GM12878 (cell line): Measurements from ENCODE around the gene EPOP.

Experiments
- ASH2L ChIP-seq: fragments of 300-600, 200-600 bp; sonication (generic); IDR thresholded peaks from 2 replicates; pipeline ENCODE4 v1.6.1; 2017; ENCODE audit warnings: low read depth, mild to moderate bottlenecking, borderline replicate concordance
- CEBPB ChIP-seq, 2 experiments: fragments of 150-350 bp in 1 of 2; IDR thresholded peaks; 2 replicates each; pipeline ENCODE4 v1.6.1; 2012 to 2014; ENCODE audit warnings: low read depth in 2 of 2, low read length in 2 of 2, borderline replicate concordance in 1 of 2, inconsistent platforms in 1 of 2
- FOXM1 ChIP-seq: IDR thresholded peaks from 2 replicates; pipeline ENCODE4 v1.6.1; 2012; ENCODE audit warnings: low read depth, mild to moderate bottlenecking, inconsistent platforms, low read length, moderate library complexity
- HDAC2 ChIP-seq: fragments of 200-600 bp; sonication (generic); IDR thresholded peaks from 2 replicates; pipeline ENCODE4 v1.6.1; 2017
- NRF1 ChIP-seq: conservative IDR thresholded peaks from 2 replicates; pipeline ENCODE4 v1.6.1; 2011; ENCODE audit warnings: mild to moderate bottlenecking, low read depth, low read length, improper control_type of control experiment
- TAF1 ChIP-seq: IDR thresholded peaks from 2 replicates; pipeline ENCODE4 v1.6.1; 2011; ENCODE audit warnings: mild to moderate bottlenecking, low read depth, low read length, borderline replicate concordance
- ZNF24 ChIP-seq: fragments of 450-650 bp; IDR thresholded peaks from 2 replicates; pipeline ENCODE4 v1.6.1; 2017; ENCODE audit warnings: antibody characterized with exemption, mild to moderate bottlenecking
- ZSCAN29 ChIP-seq: fragments of 450-650 bp; IDR thresholded peaks from 2 replicates; pipeline ENCODE4 v1.6.1; 2017; ENCODE audit warnings: mild to moderate bottlenecking, moderate library complexity
- TF ChIP-seq, protein P1 (sequence below), 3 experiments: IDR thresholded peaks in 2 of 3; conservative IDR thresholded peaks in 1 of 3; 2 replicates each; pipeline ENCODE4 v1.5.1; 2011; ENCODE audit warnings: low read depth in 3 of 3, low read length in 3 of 3, mild to moderate bottlenecking in 3 of 3, control low read depth in 2 of 3, moderate library complexity in 2 of 3, inconsistent platforms in 1 of 3, mixed read lengths in 1 of 3; ENCODE audit not compliant: control insufficient read depth in 2 of 3, insufficient read depth in 1 of 3; ENCODE audit errors: extremely low read depth in 1 of 3
- TF ChIP-seq, protein P2 (sequence below): IDR thresholded peaks from 2 replicates; pipeline ENCODE4 v1.6.1; 2011; ENCODE audit warnings: borderline replicate concordance, low read depth, mild to moderate bottlenecking, moderate library complexity, mixed read lengths, low read length; ENCODE audit not compliant: insufficient read depth; ENCODE audit errors: extremely low read length

GRCh38 chr17:38719943-38720641 is 45.3 kb upstream of the EPOP start:
- TF ChIP-seq ZSCAN29 (no peak), CEBPB (IDR thresholded peaks at IDR 0.05; ENCODE audit: borderline replicate concordance in 1 of 2, low read depth in 2 of 2, low read length in 2 of 2) (no peak), TAF1 (no peak), HDAC2 (no peak), NRF1 (no peak), FOXM1 (no peak), ASH2L (no peak), ZNF24 (no peak)
- TF ChIP-seq, protein P1, sequence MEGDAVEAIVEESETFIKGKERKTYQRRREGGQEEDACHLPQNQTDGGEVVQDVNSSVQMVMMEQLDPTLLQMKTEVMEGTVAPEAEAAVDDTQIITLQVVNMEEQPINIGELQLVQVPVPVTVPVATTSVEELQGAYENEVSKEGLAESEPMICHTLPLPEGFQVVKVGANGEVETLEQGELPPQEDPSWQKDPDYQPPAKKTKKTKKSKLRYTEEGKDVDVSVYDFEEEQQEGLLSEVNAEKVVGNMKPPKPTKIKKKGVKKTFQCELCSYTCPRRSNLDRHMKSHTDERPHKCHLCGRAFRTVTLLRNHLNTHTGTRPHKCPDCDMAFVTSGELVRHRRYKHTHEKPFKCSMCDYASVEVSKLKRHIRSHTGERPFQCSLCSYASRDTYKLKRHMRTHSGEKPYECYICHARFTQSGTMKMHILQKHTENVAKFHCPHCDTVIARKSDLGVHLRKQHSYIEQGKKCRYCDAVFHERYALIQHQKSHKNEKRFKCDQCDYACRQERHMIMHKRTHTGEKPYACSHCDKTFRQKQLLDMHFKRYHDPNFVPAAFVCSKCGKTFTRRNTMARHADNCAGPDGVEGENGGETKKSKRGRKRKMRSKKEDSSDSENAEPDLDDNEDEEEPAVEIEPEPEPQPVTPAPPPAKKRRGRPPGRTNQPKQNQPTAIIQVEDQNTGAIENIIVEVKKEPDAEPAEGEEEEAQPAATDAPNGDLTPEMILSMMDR (IDR thresholded peaks at IDR 0.05 in 2 of 3, conservative IDR thresholded peaks at IDR 0.05 in 1 of 3; ENCODE audit: control insufficient read depth in 2 of 3, extremely low read depth in 1 of 3, insufficient read depth in 1 of 3, low read depth in 3 of 3, low read length in 3 of 3): no peak
- TF ChIP-seq, protein P2, sequence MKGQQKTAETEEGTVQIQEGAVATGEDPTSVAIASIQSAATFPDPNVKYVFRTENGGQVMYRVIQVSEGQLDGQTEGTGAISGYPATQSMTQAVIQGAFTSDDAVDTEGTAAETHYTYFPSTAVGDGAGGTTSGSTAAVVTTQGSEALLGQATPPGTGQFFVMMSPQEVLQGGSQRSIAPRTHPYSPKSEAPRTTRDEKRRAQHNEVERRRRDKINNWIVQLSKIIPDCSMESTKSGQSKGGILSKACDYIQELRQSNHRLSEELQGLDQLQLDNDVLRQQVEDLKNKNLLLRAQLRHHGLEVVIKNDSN: no peak
